ENCODE results near the gene FSTL5. TPM values are rescaled to one million over a fixed set of nuclear protein-coding genes. Genes with fewer than 3 reads are reported as not detected.

The FSTL5 gene
- total and polyA plus RNA-seq, 2 of the 13 experiments (the other 11 are each of a cell fraction or from before 2014, with no cell fraction given): 0.03 to 0.07 TPM

- intact Hi-C loops (cut with micrococcal nuclease; ENCODE audit: unreplicated experiment): loop anchor here (5.0 kb wide), 1 partner anchor 1050 kb away; no protein-coding TSS in a partner anchor
- no peak for FAIRE-seq
These were observed 307.0 kb downstream of the FSTL5 start for GRCh38 chr4:161856711-161857326.

More at GRCh38 chr4:161856711-161857326, 307.0 kb downstream of the FSTL5 start:
- no peak overlapping the region for H3K4me3 ChIP-seq (replicated peaks in 1 of 3; ENCODE audit: insufficient read depth in 1 of 3, low read depth in 2 of 3, low read length in 3 of 3)
- H4K20me1 ChIP-seq (ENCODE audit: insufficient read depth, low read length): no peaks in the 10 kb centered on the region
- H3K27me3 ChIP-seq (ENCODE audit: control insufficient read depth in 1 of 2, insufficient read depth in 2 of 2, low read length in 2 of 2): no peaks in the 10 kb centered on the region
- H3K4me1 ChIP-seq (ENCODE audit: insufficient read depth, low read length): no peaks in the 10 kb centered on the region
- H3K9me3 ChIP-seq (ENCODE audit: low read length): no peaks in the 10 kb centered on the region
- no peak overlapping the region for H2AFZ ChIP-seq (ENCODE audit: low read length)
- H3K36me3 ChIP-seq (replicated peaks in 1 of 2; ENCODE audit: control insufficient read depth in 1 of 2, insufficient read depth in 2 of 2, low read length in 2 of 2): no peaks in the 10 kb centered on the region
- BruUV-seq (replicated peaks): no TSS peak
- H3K4me2 ChIP-seq (ENCODE audit: low read depth, low read length): no peak overlapping the region
- WGBS (ENCODE audit: low lambda C conversion rate): 0% methylated on average over 1 of the region's 1 CpG
- ChIA-PET CTCF (ENCODE audit: low intra/inter-chr PET ratio, low total read pairs) (no interaction called here), POLR2A (no interaction called here)
- ATAC-seq: no peak
- no peak for TF ChIP-seq KDM6A (CRISPR knock-in tag; IDR thresholded peaks at IDR 0.05; ENCODE audit: low read depth)
- no peak for TF ChIP-seq RNF219 (CRISPR knock-in tag; IDR thresholded peaks at IDR 0.05)
- no peak for TF ChIP-seq U2AF2 (IDR thresholded peaks at IDR 0.05; ENCODE audit: low read depth, low read length)
- TF ChIP-seq KDM4B (CRISPR knock-in tag; IDR thresholded peaks at IDR 0.05): no peak
- no peak for TF ChIP-seq ZFP36 (IDR thresholded peaks at IDR 0.05; ENCODE audit: borderline replicate concordance, low read depth, low read length, partially characterized antibody)
- TF ChIP-seq RBM22 (optimal IDR thresholded peaks at IDR 0.05; ENCODE audit: low read length): no peak
- no peak for TF ChIP-seq SIX1 (CRISPR knock-in tag; IDR thresholded peaks at IDR 0.05; ENCODE audit: borderline replicate concordance)
- TF ChIP-seq ZUFSP (CRISPR knock-in tag; IDR thresholded peaks at IDR 0.05; ENCODE audit: borderline replicate concordance): no peak
- TF ChIP-seq HOXD1 (CRISPR knock-in tag; IDR thresholded peaks at IDR 0.05): no peak
- TF ChIP-seq EZH2 (conservative IDR thresholded peaks at IDR 0.05; ENCODE audit: low read depth, low read length): no peak
- TF ChIP-seq YY1 (IDR thresholded peaks at IDR 0.05; ENCODE audit: insufficient read depth, insufficient replicate concordance, low read depth, low read length): no peak
- TF ChIP-seq ELF4 (CRISPR knock-in tag; IDR thresholded peaks at IDR 0.05; ENCODE audit: borderline replicate concordance): no peak
- TF ChIP-seq TRAFD1 (CRISPR knock-in tag; IDR thresholded peaks at IDR 0.05; ENCODE audit: borderline replicate concordance): no peak
- no peak for TF ChIP-seq HNRNPLL (IDR thresholded peaks at IDR 0.05; ENCODE audit: low read depth, low read length, poor library complexity, severe bottlenecking)
- no peak for DNase-seq (ENCODE audit: low spot score)
- in situ Hi-C loops (cut with HindIII; ENCODE audit: extremely low pct_ligation_motif_present, low pct_unique_long_range_greater_than_20kb): no loop called here
- no peak overlapping the region for H3K9ac ChIP-seq (ENCODE audit: insufficient read depth, low read depth, low read length)
- H3K27ac ChIP-seq (ENCODE audit: extremely low read length, insufficient read depth, low read length): no peak overlapping the region
- no peaks in the 10 kb centered on the region for H3K79me2 ChIP-seq (ENCODE audit: insufficient read depth, low read length)
